GM21423 (cell line): Measurements from ENCODE around the gene PCNP.
"Not testable (repeated sequence)": the region's sequence is repeated elsewhere in the genome, so short reads cannot be mapped to it uniquely, and the experiment has no call there.

ENCODE experiments used
- ATAC-seq: cut with Tn5 transposase; IDR thresholded peaks from one replicate; pipeline ENCODE4 v1.9.1; 2021; ENCODE audit warnings: mild to moderate bottlenecking, moderate library complexity; ENCODE audit not compliant: unreplicated experiment

The PCNP gene

GRCh38 chr3:101561630-101562328 lies 12.2 kb upstream of the PCNP start, which contains the start of gene TRMT10C:
TSS of gene TRMT10C (plus strand) at chr3:101561868. CDS start at chr3:101564782, 2,914 bp downstream.
- peak; percentile 99 for ATAC-seq

GRCh38 chr3:101567528-101568317 lies 6.3 kb upstream of the PCNP start:
- no peak for ATAC-seq

GRCh38 chr3:101571028-101571895 lies 2.7 kb upstream of the PCNP start:
- ATAC-seq: no peak

- peak; percentile 37 for ATAC-seq
Observed at GRCh38 chr3:101574388-101575112, 570 bp downstream of the PCNP start.

- ATAC-seq: no peak
Observed at GRCh38 chr3:101577286-101577685, 3.3 kb downstream of the PCNP start.

- no peak for ATAC-seq
Observed at GRCh38 chr3:101588616-101589015, 14.6 kb downstream of the PCNP start.

- ATAC-seq: no peak
Observed at GRCh38 chr3:101591071-101591470, 17.1 kb downstream of the PCNP start.

- no peak for ATAC-seq
Observed at GRCh38 chr3:101602731-101603130, 28.8 kb downstream of the PCNP start.

- no peak for ATAC-seq
Observed at GRCh38 chr3:101603184-101603583, 29.2 kb downstream of the PCNP start.

GRCh38 chr3:101605398-101605797 lies 31.4 kb downstream of the PCNP start:
- not testable (repeated sequence) for ATAC-seq

GRCh38 chr3:101611023-101611422 lies 37.0 kb downstream of the PCNP start:
- no peak for ATAC-seq

GRCh38 chr3:101613014-101613413 lies 39.0 kb downstream of the PCNP start:
- not testable (repeated sequence) for ATAC-seq

- ATAC-seq: no peak
Observed at GRCh38 chr3:101615525-101615924, 41.5 kb downstream of the PCNP start.

GRCh38 chr3:101617478-101617877 lies 43.5 kb downstream of the PCNP start:
- ATAC-seq: no peak

GRCh38 chr3:101618726-101619125 lies 44.7 kb downstream of the PCNP start:
- ATAC-seq: no peak

GRCh38 chr3:101619734-101620133 lies 45.8 kb downstream of the PCNP start:
- ATAC-seq: no peak

GRCh38 chr3:101623656-101624055 lies 49.7 kb downstream of the PCNP start:
- ATAC-seq: no peak

GRCh38 chr3:101624857-101625256 lies 50.9 kb downstream of the PCNP start:
- ATAC-seq: no peak

GRCh38 chr3:101625879-101626278 lies 51.9 kb downstream of the PCNP start:
- no peak for ATAC-seq

GRCh38 chr3:101629219-101629618 lies 55.2 kb downstream of the PCNP start:
- ATAC-seq: no peak
